ENCODE data around the gene CCR7. TPM values are rescaled to one million over a fixed set of nuclear protein-coding genes. Genes with fewer than 3 reads are reported as not detected.

The CCR7 gene
- total RNA-seq, 1 donor from 2014 or later: not detected

- DNase-seq: no peak
Observed at GRCh38 chr17:40515491-40516041, 49.7 kb downstream of the CCR7 start.

DNA sequence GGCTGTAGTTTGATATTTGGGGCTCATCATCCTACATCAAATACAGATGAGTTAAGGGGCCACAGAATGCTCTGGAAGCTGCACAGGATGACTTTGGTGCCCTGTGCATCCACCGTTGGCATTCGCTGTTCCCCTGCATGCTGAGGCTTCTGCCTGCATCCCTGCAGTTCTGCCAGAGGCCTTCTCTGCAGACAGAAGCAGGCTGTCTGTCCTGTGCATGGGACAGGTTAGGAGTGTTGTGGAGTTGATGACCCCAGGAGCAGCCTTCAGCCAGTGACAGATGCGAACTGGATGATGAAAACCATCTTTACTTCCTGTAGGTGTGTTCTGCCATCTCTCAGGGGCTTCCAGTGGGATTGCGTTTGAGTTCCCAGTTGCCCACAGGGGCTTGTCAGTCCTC lies 50.3 kb downstream of the CCR7 start:
- no peak for DNase-seq

- DNase-seq: no peak
Observed at GRCh38 chr17:40514013-40514875, 51.0 kb downstream of the CCR7 start.

DNA sequence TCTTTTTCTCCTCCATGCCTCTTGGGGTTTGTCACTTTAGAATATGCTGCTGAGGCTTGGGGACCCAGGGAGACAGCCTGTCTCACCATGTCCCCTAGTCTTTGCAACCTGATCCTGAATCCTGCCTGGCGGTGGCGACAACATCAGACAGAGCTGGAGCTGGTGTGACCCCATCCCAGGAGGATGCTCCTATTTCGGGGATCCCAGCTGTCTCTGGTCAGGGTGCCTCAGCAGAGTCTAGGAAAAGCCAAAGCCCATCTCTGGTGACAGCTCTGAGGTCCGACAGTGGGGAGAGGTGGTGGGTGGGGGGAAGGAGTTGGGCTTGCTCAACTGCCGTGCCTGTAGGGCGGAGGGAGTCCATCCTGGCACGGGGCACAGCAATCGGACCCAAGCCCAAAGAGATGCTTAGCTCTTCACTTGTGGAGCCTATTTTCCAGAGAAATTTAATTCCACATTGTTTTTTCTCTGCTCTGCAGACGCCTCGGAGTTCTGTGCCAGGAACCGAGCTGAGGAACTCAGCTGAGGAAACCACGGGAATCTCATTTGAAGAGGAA lies 53.5 kb downstream of the CCR7 start:
- no peak for DNase-seq

DNA sequence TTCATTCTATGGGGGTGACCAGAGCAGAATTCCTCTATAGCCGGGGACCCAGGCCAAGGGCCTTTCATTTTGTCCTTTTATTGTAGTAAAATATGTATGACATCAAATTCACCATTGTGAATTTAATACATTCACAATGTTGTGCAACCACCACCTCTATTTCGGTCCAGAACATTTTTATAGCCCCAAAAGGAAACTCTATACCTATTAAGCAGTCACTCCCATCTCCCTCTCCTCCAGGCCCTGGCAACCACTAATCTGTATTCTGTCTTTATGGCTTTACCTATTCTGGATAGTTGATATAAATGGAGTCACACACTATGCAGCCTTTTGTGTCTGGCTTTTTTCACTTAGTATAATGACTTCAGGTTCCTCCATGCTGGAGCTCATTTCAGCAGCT lies 54.1 kb downstream of the CCR7 start:
- DNase-seq: no peak

- no peak for DNase-seq
Observed at GRCh38 chr17:40510328-40510648, 55.0 kb downstream of the CCR7 start.

DNA sequence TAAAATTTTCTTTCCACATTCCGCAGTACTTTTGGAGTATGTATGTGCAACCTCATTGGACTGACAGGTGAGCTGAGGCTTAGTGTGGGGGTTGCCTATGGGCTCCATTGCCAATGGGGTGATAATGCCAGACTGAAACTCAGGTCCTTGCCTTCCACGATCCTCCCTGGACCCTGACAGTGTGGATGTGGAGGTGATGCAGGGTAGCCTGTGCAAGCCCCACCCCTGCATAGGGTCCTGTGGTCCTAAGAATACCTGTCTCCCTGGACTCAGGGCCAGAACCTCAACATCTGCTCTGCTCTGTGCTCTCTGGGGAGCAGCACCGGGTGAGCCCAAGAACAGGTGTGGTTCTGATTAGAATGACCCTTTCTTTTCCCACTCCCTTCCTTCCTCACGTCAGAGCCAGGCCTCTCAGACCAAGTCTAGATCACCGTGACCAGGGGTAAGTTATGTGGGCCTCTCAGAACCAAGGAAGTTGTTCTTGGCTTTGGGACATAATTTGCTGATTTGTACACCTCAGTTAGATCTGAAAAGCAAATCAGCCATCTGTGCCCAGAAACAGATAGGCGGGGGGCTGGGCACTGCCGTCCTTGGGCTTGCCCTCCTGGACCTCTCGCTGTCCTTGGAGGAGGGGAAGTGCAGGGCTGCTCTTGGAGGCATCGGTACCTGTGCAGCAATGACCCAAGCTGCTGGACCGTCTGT lies 55.5 kb downstream of the CCR7 start:
- no peak for DNase-seq

DNA sequence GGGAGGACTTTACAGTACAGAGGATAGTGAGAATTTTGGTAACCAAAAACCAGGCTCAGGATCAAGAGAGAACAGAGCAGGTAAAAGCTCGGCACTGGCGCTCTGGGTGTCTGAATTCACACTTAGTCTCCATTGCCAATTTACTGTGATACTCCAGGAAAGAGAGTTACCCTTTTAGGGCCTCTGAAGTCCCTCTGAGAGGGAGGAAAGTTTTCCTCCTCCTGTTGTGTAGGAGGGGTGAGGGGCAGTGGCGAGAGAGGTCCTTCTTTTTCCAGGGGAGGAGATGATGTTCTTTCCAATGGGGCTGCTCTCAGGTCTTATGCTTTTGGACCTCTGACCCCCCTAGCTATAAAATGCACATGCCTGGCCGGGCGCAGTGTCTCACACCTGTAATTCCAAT lies 58.5 kb downstream of the CCR7 start:
- no peak for DNase-seq

Other genes with a start within 250 kb of the CCR7 start
- 0.31 TPM for gene GJD3, start 200.7 kb downstream of the CCR7 start, total RNA-seq
- 24.0 TPM for gene TOP2A, start 147.6 kb downstream of the CCR7 start, total RNA-seq
- 15.4 TPM for gene IGFBP4, start 122.0 kb downstream of the CCR7 start, total RNA-seq
- not detected for gene TNS4, start 63.8 kb downstream of the CCR7 start, total RNA-seq
- gene SMARCE1, start 82.3 kb upstream of the CCR7 start, total RNA-seq: 109 TPM
- gene KRT222, start 99.7 kb upstream of the CCR7 start, total RNA-seq: 3.6 TPM
- gene KRT24, start 138.3 kb upstream of the CCR7 start, total RNA-seq: not detected
- not detected for gene KRT25, start 189.9 kb upstream of the CCR7 start, total RNA-seq
- not detected for gene KRT26, start 206.7 kb upstream of the CCR7 start, total RNA-seq
- gene KRT27, start 217.1 kb upstream of the CCR7 start, total RNA-seq: not detected
- not detected for gene KRT28, start 234.5 kb upstream of the CCR7 start, total RNA-seq

Measured in occipital lobe (tissue), 2 donors.